GM18861 (cell line): ENCODE results near the gene ZNF385C.

Experiments used
- ATAC-seq: cut with Tn5 transposase; IDR thresholded peaks from one replicate; pipeline ENCODE4 v1.9.1; 2021; ENCODE audit not compliant: unreplicated experiment

Gene ZNF385C

DNA sequence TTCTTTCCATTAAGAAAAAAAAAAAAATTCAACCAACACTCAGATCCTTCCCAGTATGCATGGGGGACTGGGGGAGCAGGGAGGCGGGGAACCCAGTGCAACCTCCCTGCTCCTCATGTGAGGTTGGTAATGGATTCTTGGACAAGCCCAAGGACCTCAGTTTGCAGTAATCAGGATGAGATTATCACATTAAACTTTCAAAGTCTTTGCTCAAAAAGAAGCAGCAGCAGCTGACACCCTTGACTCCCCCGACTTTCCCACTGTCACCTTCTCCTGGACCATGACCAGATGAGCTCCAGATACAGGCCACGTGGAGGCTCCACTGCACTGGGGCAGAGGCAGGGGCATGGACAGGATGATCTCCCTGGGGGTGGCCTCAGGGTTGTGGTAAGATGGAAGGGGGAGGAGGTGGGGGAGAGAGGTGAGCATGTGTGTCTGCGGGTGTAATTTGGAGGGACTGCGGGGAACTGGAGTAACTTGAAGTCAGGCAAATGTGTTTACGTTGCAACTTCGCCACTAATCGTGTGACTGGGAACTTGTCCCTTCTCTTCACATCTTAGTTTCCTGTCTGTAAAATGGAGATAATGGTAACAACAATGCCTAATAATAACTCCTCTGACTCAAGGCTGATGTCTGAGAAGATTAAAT lies 19.8 kb downstream of the ZNF385C start:
- no peak for ATAC-seq

DNA sequence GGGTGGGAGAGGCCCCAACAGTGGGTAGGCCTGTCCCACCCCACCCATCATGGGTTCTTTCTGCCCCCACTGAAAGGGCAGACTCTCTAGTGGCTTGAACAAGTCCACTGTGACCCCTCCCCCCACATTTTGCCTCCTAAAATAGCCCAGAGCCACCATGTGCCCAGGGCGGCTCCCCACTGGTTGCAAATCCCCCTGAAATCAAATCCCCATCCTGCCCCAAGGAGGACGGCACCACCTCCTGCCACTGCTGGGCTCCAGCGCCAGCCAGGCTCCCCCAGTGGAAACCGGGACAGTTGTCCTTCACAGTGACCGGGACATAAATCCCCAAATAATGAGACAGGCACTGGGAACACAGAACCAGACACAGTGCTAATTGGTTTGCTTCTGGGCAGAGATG lies 20.5 kb downstream of the ZNF385C start:
- no peak for ATAC-seq

DNA sequence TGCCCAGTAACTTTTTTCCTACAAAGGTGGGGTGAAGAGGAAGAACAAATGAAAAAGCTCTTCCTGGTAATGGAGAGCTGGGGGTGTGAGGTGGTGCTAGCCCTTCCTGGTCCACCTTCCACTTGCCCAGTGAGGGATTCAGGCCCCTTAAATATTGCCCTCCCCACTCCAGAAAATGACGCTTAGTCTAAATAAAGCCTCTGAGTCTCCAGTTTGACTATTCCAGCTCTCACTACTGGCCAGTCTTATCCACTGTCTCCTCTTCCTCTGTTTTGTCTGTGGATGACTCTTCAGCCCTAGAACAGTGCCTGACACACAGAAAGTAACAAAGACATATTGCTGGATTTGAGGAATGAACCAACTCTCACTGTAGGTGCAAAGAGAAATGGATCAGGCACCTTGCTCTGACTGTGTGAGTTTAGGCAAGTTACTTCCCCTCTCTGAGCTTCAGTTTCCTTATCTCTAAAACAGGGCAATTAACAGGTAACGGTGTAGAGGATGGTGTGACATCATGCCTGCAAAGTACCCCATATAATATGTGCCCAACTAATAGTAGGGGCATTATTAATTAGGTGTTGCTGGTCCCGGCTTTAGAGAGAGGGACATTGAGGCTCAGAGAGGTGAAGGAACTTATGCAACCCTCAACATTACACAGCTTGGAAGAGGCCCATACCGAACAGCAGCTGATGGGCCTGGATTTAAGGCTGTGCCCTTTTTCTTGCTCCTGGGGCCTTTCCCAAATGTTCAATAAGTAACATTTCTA lies 21.3 kb downstream of the ZNF385C start:
- no peak for ATAC-seq

DNA sequence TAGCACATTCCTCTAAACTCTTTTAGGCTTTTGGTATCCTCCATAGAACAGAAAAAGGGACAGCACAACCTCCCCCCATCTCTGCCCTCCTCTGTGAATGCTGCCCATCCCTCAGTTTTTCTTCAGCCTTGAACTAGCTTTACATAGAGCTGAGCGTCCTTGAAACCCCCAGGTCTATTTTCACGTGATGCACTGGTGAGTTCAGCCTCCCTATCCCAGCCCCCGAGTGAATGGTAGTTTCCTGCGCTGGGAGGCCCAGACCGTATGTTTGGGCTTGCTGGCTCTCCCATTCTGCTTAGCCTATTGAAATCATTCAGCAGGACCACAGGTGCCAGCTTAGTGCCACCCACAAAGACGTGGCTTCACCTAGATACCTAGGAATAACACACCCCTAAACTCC lies 22.5 kb downstream of the ZNF385C start:
- no peak for ATAC-seq

DNA sequence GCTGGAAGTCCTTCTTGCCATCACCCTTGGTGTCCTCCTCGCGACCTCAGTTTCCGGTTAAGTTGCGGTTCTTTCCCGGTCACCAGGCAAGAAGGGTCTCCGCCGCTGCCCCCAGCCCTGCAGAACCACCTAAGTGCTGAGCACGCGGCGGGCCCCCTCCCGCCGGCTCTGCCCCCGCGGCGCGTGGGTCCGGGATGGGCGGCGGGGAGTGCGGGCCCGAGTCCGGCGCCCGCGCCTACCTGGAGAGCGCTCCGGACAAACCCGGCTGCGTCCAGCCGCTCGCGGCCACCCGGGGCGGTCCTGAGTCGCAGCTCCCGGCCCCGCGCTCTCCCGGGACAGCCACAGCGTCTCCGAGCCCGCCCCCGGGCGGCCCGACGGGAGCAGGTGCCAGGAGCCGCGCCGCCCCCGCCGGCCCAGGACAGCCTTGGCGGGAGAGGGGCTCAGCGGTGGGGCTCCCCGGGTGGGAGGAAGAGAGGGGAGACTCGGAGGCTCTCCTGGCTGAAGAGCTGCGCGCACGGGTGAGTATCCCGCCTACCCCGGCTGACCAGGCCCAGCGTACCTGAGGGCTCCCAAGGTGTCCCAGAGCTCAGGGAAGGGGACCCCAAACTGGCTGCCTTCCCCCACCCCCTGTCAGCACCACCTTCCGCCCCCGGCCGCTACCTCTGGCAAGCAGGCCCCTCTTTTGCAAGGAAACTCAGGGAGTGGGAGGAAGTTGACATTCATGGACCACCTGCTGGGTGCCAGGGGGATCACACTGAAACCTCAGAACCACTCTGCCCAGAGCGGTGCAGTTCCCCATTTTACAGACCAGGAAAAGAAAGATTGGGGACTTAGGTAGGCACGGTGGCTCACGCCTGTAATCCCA lies 25.7 kb downstream of the ZNF385C start:
- ATAC-seq: no peak

DNA sequence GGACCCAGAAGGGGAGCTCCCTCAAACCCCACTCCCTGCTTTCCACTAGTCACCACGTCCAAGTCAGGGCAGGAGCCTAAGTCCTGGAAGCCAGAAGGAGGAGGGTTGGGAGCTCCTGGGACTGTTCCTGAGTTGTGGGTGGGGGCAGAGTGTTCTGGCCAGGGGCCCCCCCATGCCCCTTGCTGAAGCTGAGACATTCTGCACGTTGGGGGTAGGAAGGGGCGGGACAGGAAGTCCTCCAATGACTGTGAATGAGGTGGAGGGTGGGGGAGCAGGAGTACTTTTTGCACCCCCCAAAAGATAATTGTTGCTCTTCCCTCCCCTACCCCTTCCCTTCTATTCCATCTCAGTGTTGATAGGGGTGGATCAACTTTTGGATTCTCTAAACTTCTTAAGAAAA lies 26.5 kb downstream of the ZNF385C start:
- ATAC-seq: no peak

DNA sequence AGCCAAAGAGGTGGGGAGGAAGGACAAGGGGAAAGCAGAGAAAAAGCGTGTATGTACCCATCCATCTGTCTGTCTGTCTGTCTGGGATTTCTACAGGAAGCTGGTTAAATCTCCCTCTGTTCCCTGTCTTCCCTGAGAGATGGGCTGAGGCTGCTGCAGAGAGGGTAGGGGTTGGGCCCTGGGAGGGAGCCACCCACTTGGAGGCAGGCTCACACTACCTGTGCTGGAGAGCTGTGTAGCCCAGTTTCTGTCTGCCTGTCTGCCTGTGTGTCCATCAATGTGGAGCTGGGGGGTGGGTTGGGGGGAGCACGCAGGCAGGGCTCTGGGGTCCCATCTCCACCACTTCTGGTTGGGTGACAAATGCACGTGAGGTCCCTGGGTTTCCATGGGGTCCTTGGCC lies 29.3 kb downstream of the ZNF385C start:
- ATAC-seq: no peak

DNA sequence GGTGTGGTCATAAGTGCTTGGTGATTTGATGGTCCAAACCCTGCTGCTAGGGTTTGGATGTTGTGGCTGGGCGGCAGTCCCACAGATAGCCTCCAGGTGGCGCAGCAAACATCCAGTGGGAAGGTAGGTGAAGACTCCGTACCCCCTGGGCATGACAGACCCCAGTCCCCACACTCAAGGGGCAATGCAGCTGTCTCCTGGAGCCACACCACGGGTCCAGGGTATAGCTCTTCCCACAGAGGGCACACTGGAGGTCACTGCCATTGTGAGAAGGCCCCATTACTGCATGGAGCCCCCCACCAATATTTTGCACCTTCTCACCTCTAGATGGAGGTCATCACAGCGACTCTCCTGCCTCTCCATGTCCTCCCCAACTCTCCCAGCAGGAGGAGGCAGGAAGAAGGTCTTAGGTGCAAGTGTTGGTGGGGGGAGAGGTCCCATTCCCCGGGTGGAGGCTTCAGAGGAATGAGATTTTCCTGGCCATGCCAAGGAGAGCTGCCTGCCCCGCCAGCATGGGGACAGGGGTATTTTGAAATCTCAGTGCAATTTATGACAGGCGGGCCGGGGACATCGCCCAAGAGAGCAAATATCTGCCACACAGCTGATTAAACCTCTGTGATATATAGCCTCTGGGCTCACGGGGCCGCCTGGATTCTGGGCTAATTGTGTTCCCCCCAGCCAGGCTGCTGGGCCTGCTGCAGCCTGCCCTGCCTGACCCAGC lies 30.7 kb downstream of the ZNF385C start:
- no peak for ATAC-seq

DNA sequence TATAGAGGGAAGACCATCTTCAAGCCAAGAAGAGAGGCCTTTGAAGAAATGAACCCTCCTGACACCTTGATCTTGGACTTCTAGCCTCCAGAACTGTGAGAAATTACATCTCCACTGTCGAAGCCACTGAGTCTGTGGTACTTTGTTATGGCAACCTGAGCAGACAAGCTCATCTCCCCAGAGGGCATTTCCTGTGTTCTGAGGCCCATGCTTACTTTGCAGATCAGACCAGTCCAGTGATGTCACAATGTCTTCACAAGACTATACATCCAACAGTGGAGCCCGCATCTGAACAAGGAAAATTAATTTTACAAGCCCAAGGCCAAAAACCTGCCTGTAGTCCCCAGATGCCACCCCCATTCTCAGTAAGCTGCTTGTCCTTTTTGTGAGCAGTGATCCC lies 33.1 kb downstream of the ZNF385C start:
- ATAC-seq: no peak

DNA sequence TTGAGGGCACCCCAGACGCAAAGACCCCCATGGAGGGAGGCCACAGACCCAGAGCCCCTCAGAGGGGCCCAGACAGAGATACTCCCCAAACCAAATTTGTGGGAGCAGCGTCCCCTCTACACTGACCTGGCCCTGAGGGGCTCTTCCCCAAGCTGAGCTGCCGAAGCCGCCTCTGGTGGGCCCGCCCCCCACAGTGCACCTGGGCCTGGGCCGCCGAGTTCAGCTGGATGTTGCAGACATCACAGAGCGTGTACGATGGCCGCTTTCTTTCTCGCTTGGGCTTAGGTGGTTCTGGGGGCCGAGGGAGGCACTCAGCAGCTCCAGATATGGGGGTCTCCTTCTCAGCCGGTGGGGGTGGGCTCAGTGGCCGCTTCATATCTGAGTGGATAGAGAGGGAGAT lies 35.6 kb downstream of the ZNF385C start:
- no peak for ATAC-seq

DNA sequence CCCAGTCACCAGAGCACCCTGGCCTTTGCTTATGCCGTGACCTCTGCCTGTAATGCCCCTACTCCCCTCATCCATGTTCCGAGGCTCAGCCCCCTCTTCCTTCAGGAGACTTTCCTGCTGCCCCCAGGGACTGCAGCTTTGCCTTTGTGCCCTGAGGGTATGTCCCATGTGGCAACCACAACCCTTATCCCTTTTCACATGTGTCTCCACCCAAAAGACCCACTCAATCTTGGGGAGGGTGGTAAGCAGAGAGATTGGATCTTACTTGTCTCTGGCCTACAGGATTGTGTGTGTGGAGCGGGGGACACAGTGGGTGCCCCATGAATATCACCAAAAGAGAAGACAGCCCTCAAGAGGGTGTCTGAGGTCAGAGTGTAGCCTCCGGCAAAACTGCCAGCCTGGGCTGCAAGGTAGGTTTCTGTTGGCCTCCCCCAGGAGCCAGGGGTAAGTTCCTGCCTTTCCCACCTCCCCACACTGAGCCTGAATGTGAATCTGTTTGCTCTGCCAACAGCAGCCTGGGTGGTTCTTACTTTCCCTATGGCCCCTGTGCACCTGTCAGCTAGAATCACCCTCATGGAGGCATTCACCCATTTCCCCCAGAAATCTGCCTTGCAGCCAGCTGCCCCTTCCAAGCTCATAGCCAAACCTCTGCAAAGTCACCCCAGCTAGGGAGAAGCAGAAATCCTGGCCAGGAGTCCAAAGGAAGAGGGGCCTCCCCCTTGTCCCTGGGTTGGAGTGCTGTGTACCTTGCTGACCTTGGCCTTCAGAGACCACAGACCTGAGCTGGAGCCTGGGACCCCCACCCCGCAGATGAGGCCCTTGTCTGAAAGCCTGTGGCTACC lies 36.4 kb downstream of the ZNF385C start:
- ATAC-seq: no peak

DNA sequence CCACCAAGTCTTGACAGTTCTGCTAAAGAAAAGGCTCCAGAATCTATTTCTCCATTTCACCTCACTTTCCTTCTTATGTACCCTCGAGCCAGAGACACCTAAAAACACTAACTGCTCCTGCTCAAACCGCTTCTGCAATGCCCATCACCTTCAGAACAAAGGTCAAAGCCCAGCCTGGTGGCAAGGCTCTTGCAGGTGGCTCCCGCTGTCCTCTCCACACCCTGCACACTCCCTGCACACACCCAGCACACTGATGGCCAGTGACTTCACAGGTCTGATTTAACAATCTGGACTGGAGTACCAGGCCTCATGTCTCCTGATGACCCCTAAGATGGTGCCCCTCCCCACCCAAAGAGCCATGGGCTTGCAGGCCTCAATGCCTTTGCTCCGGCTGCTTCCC lies 38.0 kb downstream of the ZNF385C start:
- no peak for ATAC-seq

DNA sequence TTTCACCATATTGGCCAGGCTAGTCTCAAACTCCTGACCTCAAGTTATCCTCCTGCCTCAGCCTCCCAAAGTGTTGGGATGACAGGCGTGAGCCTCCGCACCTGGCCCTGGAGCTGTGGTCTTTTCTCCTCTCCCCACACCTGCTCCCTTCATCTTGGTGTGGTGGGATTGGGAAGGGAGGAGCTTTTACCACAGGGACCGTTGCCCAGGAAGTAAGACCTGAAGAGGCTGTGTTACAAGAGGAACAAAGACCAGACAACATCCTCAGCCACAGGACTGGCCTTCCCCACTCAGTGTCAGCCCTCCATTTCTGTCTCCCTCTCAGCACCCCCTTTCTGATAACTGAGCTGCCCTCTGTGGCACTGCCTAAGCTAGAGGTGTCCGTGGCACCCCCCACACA lies 38.5 kb downstream of the ZNF385C start:
- ATAC-seq: no peak

DNA sequence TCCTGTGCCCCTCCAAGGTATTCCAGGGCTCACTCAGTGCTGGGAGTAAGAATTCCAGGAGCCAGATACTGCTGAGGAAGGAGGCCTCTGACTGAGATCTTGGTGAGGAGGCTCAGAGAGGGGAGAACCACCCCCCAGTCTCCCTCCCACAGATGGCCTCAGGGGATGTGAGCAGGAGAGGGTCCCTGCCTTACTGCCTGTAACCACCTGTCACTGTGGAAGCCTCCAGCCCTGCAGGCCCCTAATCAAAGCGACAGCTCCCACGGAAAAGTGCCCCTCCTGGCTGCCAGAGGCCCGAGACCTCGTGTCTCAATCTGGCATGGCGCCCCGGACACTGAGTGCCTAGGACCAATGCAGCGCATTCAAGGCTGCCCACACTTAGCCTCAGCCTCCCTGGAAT lies 40.2 kb downstream of the ZNF385C start:
- ATAC-seq: no peak

DNA sequence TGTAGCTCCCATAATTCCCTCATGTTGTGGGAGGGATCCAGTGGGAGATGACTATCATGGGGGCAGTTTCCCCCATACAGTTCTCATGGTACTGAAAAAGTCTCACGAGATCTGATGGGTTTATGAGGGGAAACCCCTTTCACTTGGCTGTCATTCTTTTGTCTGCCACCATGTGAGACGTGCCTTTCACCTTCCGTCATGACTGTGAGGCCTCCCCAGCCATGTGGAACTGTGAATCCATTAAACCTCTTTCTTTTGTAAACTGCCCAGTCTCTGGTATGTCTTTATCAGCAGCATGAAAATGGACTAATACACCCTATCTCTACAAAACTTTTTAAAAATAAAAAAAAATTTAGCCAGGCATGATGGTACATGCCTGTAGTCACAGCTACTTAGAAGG lies 41.6 kb downstream of the ZNF385C start:
- no peak for ATAC-seq

DNA sequence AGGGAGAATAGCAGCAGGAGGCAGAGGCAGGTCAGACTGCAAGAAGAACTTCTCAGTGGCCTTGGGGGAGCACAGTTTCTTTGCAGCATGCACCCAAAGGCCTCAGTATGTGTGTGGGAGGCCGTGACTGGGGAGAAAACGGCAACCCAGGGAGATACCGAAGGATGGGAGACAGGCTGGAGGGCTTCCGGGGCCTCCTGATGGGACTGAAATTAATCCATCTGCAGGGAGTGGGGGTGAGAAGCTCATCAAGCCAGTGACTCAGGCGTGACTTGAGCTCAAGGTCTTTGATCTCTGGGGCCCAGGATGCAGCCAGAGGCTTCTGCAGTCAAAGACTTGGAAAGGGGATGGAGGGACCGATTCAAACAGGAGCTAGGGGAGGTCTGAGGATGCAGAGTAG lies 42.8 kb downstream of the ZNF385C start:
- ATAC-seq: no peak

DNA sequence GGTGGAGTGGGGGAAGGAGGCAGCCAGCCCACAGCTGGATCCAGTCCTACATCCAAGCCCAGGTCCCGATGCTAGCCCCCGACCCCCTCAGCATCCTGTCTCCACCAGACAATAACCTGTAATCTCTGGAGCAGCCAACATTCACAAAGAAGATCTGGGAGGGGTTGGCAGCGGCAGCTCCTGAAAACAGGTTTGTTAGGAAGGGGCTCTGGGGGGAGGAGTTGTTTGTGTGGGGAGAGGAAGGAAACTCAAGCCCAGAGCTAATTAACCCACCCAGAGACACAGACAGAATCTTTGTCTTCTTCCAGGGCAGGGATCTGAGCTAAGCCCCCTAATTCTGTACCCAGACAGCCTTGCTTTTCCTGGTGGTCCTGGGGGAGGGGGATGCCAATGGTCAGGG lies 43.2 kb downstream of the ZNF385C start:
- no peak for ATAC-seq

DNA sequence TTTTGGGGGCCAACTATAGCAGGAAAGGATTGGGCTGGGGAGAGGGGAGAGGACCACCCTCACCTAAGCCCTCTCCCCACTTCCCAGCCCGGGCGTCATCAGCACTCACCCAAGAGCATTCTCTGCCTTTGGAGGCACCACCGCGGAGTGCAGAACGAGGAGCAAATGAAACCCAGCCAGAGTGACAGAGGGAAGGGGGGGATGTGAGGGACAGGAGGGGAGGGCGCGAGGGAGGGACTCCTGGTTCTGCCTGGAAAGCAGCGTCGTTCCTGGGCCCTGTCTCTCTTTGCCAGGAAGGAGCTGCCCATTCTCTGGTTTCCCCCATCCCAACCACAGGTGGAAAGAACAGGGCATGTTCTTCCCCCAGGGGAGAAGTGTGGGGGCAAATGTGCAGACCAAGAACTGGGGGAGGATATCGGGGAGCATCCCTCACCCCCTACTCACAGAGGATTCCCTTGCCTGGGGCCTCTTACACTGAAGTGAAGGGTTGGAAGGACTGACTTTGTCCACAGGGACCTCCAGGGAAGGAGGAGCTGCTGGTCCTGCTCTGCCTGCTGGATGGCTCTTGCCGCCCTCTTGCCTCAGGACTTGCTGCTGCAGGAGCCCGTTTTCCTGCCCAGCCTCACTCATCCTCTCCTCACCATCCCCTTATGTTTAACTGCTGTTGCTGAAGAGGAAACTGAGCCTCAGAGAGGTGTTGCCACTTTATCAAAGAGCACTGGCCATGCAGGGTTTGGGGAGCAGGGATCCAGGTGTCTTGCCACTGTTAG lies 44.4 kb downstream of the ZNF385C start:
- ATAC-seq: no peak

DNA sequence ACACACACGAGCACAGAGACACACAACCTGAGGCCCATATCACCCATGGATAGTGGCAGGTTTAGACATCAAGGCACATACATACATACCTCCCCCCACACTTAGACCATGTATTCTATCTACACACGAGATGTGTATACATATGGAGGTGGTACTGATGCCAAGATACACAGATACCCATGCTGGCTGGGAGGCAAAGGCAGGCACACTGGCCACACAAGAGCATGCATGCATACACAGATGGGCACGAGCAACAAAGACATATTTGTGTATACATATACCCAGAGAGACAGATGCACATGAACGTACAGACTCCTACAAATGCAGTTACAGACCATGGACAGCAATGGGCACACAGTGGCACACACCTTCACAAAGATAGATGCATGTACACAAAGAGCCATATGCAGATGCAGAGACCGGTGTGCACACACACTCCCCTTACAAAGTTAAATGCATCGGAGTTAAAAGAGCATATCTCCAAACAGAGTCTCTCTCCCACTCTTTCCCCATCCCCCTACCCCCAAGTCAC lies 45.9 kb downstream of the ZNF385C start:
- ATAC-seq: no peak
